Mucosa of rectum (tissue), 2 donors: ENCODE results near the gene MARK3.

Source experiments
- H3K27ac ChIP-seq, 2 donors: one replicate each; pipeline ENCODE4 v1.7.0; 2013; ENCODE audit warnings: inconsistent platforms in 2 of 2, low read depth in 2 of 2, low read length in 2 of 2
- H3K27me3 ChIP-seq, 2 donors: one replicate each; pipeline ENCODE4 v1.7.0; 2013; ENCODE audit warnings: low read length in 2 of 2; ENCODE audit not compliant: control insufficient read depth in 2 of 2, insufficient read depth in 2 of 2
- H3K36me3 ChIP-seq, 2 donors: one replicate each; pipeline ENCODE4 v1.7.0; 2013; ENCODE audit warnings: low read length in 2 of 2; ENCODE audit not compliant: control insufficient read depth in 2 of 2, insufficient read depth in 2 of 2
- H3K4me1 ChIP-seq, 2 donors: one replicate each; pipeline ENCODE4 v1.7.0; 2013; ENCODE audit warnings: low read length in 2 of 2, mild to moderate bottlenecking in 1 of 2; ENCODE audit not compliant: control insufficient read depth in 2 of 2, insufficient read depth in 2 of 2
- H3K4me3 ChIP-seq, 2 donors: one replicate each; pipeline ENCODE4 v1.7.0; 2013; ENCODE audit warnings: low read length in 2 of 2
- H3K9ac ChIP-seq, 2 donors: one replicate each; pipeline ENCODE4 v1.7.0; 2013; ENCODE audit warnings: low read length in 2 of 2, low read depth in 1 of 2, mild to moderate bottlenecking in 1 of 2
- H3K9me3 ChIP-seq, 2 donors: one replicate each; pipeline ENCODE4 v1.7.0; 2013; ENCODE audit warnings: low read length in 2 of 2; ENCODE audit not compliant: control insufficient read depth in 2 of 2
- donor health status: healthy.
- donor health status: Normal muscosa, but diverticular disease.

Gene MARK3

GRCh38 chr14:103385152-103385928 is at the start of gene MARK3:
MARK3 (plus strand) TSS chr14:103385415; CDS start chr14:103386030, 615 bp downstream.
- Histone ChIP-seq H3K36me3 (no peaks in the 10 kb centered on the region), H3K27ac (peak within 1 kb of the TSS; percentile 98 to 99), H3K9ac (peak within 1 kb of the TSS; percentile 91 to 98), H3K9me3 (no peaks in the 10 kb centered on the region), H3K4me3 (peak within 1 kb of the TSS; percentile 85 to 98), H3K27me3 (no peaks in the 10 kb centered on the region), H3K4me1 (peaks cover 19 to 27% of the 10 kb centered on the region in 2 donors)

GRCh38 chr14:103336191-103336590 is 49.0 kb upstream of the MARK3 start:
- no peak overlapping the region for H3K9ac ChIP-seq
- H3K27me3 ChIP-seq = no peaks in the 10 kb centered on the region
- H3K4me1 ChIP-seq = peaks cover 15 to 17% of the 10 kb centered on the region in 2 donors
- peaks cover 56 to 61% of the 10 kb centered on the region in 2 donors for H3K36me3 ChIP-seq
- H3K9me3 ChIP-seq = no peaks in the 10 kb centered on the region
- peak overlapping the region; percentile 88 to 92 for H3K4me3 ChIP-seq
- H3K27ac ChIP-seq = no peak overlapping the region

GRCh38 chr14:103337794-103338193 is 47.4 kb upstream of the MARK3 start:
- no peaks in the 10 kb centered on the region for H3K9me3 ChIP-seq
- H3K36me3 ChIP-seq = peaks cover 73 to 75% of the 10 kb centered on the region in 2 donors
- H3K27me3 ChIP-seq = no peaks in the 10 kb centered on the region
- H3K4me1 ChIP-seq = peaks cover 13 to 15% of the 10 kb centered on the region in 2 donors
- H3K4me3 ChIP-seq = no peak overlapping the region
- no peak overlapping the region for H3K27ac ChIP-seq
- no peak overlapping the region for H3K9ac ChIP-seq

GRCh38 chr14:103339561-103339960 is 45.7 kb upstream of the MARK3 start:
- Histone ChIP-seq H3K4me3 (no peak overlapping the region), H3K4me1 (peaks cover 13 to 15% of the 10 kb centered on the region in 2 donors), H3K9me3 (no peaks in the 10 kb centered on the region), H3K36me3 (peaks cover 90 to 91% of the 10 kb centered on the region in 2 donors), H3K27ac (no peak overlapping the region), H3K27me3 (no peaks in the 10 kb centered on the region), H3K9ac (no peak overlapping the region)

- no peak overlapping the region for H3K4me3 ChIP-seq
- H3K27ac ChIP-seq = no peak overlapping the region
- H3K9ac ChIP-seq = no peak overlapping the region
- no peaks in the 10 kb centered on the region for H3K9me3 ChIP-seq
- H3K4me1 ChIP-seq = peaks cover 7 to 11% of the 10 kb centered on the region in 2 donors
- no peaks in the 10 kb centered on the region for H3K27me3 ChIP-seq
- H3K36me3 ChIP-seq = peaks cover 86 to 94% of the 10 kb centered on the region in 2 donors
These were observed 44.6 kb upstream of the MARK3 start for GRCh38 chr14:103340480-103341212.

GRCh38 chr14:103341250-103342129 is 43.7 kb upstream of the MARK3 start:
- no peaks in the 10 kb centered on the region for H3K27me3 ChIP-seq
- no peaks in the 10 kb centered on the region for H3K9me3 ChIP-seq
- H3K27ac ChIP-seq = no peak overlapping the region
- peaks cover 0 to 4% of the 10 kb centered on the region in 2 donors for H3K4me1 ChIP-seq
- H3K4me3 ChIP-seq = no peak overlapping the region
- no peak overlapping the region for H3K9ac ChIP-seq
- peaks cover 78 to 85% of the 10 kb centered on the region in 2 donors for H3K36me3 ChIP-seq

GRCh38 chr14:103343164-103343879 is 41.9 kb upstream of the MARK3 start:
- H3K36me3 ChIP-seq = peaks cover 59 to 67% of the 10 kb centered on the region in 2 donors
- H3K4me1 ChIP-seq = no peaks in the 10 kb centered on the region
- H3K27me3 ChIP-seq = no peaks in the 10 kb centered on the region
- no peak overlapping the region for H3K27ac ChIP-seq
- H3K9ac ChIP-seq = no peak overlapping the region
- H3K4me3 ChIP-seq = no peak overlapping the region
- no peaks in the 10 kb centered on the region for H3K9me3 ChIP-seq

- no peak overlapping the region for H3K4me3 ChIP-seq
- no peak overlapping the region for H3K9ac ChIP-seq
- H3K27me3 ChIP-seq = no peaks in the 10 kb centered on the region
- H3K9me3 ChIP-seq = no peaks in the 10 kb centered on the region
- H3K4me1 ChIP-seq = no peaks in the 10 kb centered on the region
- H3K36me3 ChIP-seq = peaks cover 51 to 59% of the 10 kb centered on the region in 2 donors
- no peak overlapping the region for H3K27ac ChIP-seq
These were observed 41.1 kb upstream of the MARK3 start for GRCh38 chr14:103343905-103344797.

- Histone ChIP-seq H3K27ac (no peak overlapping the region), H3K4me1 (no peaks in the 10 kb centered on the region), H3K27me3 (no peaks in the 10 kb centered on the region), H3K4me3 (no peak overlapping the region), H3K9me3 (no peaks in the 10 kb centered on the region), H3K36me3 (peaks cover 30 to 37% of the 10 kb centered on the region in 2 donors), H3K9ac (no peak overlapping the region)
These were observed 38.9 kb upstream of the MARK3 start for GRCh38 chr14:103346286-103346685.
